ENCODE data around the gene CHD2. TPM values are rescaled to one million over a fixed set of nuclear protein-coding genes. Genes with fewer than 3 reads are reported as not detected.
A peak's percentile ranks its signal among the peaks of the same experiment; 100 is the strongest.

The CHD2 gene
- total RNA-seq, 1 experiment from 2014 or later = 101 TPM

GRCh38 chr15:93046721-93047120, 146.6 kb downstream of the CHD2 start:
- no peak for TF ChIP-seq E2F4 (CRISPR knock-in tag; IDR thresholded peaks at IDR 0.05; ENCODE audit: borderline replicate concordance, low read depth)
- TF ChIP-seq, protein P1, sequence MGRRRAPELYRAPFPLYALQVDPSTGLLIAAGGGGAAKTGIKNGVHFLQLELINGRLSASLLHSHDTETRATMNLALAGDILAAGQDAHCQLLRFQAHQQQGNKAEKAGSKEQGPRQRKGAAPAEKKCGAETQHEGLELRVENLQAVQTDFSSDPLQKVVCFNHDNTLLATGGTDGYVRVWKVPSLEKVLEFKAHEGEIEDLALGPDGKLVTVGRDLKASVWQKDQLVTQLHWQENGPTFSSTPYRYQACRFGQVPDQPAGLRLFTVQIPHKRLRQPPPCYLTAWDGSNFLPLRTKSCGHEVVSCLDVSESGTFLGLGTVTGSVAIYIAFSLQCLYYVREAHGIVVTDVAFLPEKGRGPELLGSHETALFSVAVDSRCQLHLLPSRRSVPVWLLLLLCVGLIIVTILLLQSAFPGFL (CRISPR knock-in tag; IDR thresholded peaks at IDR 0.05; ENCODE audit: borderline replicate concordance) = no peak
- TF ChIP-seq SMAD4 (CRISPR knock-in tag; IDR thresholded peaks at IDR 0.05) = no peak
- no peak for TF ChIP-seq STAT6 (CRISPR knock-in tag; conservative IDR thresholded peaks at IDR 0.05; ENCODE audit: low read depth)
- peaks cover 3% of the 10 kb centered on the region; the same call in 1 of the 2 replicates for H3K4me1 Mint-ChIP-seq
- ATAC-seq = no peak
- H3K4me3 Mint-ChIP-seq = no peak overlapping the region
- no peak for DNase-seq (ENCODE audit: low spot score)
- ChIA-PET POLR2A (no interaction called here), CTCF (interaction anchor here (1.3 kb wide), 1 partner anchor 11 kb away, joined by 7 read pairs; no protein-coding TSS in a partner anchor)
- H3K9me3 Mint-ChIP-seq = peaks cover 10% of the 10 kb centered on the region
- peaks cover 60% of the 10 kb centered on the region for H3K36me3 Mint-ChIP-seq
- no peak overlapping the region for H3K27ac Mint-ChIP-seq
- no peaks in the 10 kb centered on the region for H3K27me3 Mint-ChIP-seq (ENCODE audit: low read depth)

DNA sequence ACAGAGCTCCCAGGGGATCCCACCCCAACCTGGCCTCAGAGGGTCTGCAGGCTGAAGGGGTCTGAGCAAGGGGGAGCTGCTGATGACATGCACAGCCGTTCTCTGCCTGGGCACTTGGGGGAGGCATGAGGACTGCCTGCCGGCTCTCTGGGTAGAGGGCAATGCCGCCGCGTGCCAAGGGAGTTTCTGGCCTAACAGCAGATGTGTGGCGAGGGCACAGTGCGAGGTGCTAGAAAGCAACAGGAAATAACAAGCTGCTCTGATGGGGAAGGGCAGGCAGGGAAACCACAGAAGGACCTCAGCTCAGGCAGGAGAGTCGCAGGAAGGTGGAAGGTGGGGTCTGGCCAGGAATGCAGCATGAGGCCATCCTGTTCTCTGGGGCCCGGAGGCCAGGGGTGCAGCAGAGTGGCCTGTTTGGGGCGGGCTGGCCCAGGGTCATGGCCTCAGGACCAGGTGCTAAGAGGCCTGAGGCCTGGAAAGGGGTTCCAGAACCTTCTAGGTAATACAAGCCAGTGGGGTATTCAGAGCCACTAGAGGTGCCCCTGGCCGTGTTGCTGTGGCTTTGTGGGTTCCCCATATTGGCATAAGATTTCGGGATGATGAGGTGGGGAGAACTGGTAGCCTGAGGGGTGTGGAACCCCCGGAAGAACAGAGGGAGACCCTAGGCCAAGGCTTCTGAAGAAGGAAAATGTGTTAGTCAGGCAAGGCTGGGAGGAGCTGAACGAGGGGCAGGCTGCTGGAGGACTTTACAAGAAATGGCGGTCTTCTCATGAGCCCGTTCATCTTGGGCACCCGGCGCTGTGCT, 147.7 kb downstream of the CHD2 start:
- ChIA-PET CTCF (interaction anchor here (1.1 to 1.3 kb wide), 2 partner anchors 10 to 12 kb away, joined by 3 to 7 read pairs; no protein-coding TSS in a partner anchor), POLR2A (no interaction called here)
- DNase-seq (ENCODE audit: low spot score) = no peak
- Mint-ChIP-seq H3K36me3 (peaks cover 68% of the 10 kb centered on the region), H3K9me3 (peaks cover 10% of the 10 kb centered on the region), H3K27me3 (ENCODE audit: low read depth) (no peaks in the 10 kb centered on the region), H3K4me1 (peaks cover 3% of the 10 kb centered on the region; the same call in 1 of the 2 replicates), H3K27ac (0 out of 2 replicates have a peak overlapping the region, but pooled peaks have one; percentile 63), H3K4me3 (no peak overlapping the region)
- no peak for ATAC-seq
- TF ChIP-seq IRF1 (CRISPR knock-in tag; IDR thresholded peaks at IDR 0.05) (no peak), NFATC4 (CRISPR knock-in tag; IDR thresholded peaks at IDR 0.05) (no peak), E2F4 (CRISPR knock-in tag; IDR thresholded peaks at IDR 0.05; ENCODE audit: borderline replicate concordance, low read depth) (no peak), OVOL2 (CRISPR knock-in tag; IDR thresholded peaks at IDR 0.05; ENCODE audit: borderline replicate concordance) (no peak), SOX15 (CRISPR knock-in tag; IDR thresholded peaks at IDR 0.05) (no peak)

DNA sequence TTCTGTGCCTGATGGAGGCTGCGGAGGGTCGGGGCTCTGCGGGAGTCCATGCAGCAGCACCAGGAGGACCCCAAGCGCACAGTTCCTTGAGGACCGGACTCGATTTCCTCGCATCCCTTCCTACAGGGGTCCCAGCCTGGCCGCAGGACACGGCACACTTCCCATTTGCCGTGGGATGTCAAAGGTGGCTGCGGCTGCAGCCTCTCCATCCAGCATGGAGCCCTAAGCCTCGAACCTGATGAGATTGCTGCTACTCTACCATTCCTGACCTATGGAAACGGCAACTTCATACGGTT, 148.2 kb downstream of the CHD2 start:
- Mint-ChIP-seq H3K27me3 (ENCODE audit: low read depth) (no peaks in the 10 kb centered on the region), H3K9me3 (peaks cover 10% of the 10 kb centered on the region), H3K36me3 (peaks cover 67% of the 10 kb centered on the region), H3K27ac (no peak overlapping the region), H3K4me3 (no peak overlapping the region), H3K4me1 (no peaks in the 10 kb centered on the region)
- DNase-seq (ENCODE audit: low spot score) (no peak), ATAC-seq (no peak)
- ChIA-PET CTCF (no interaction called here), POLR2A (no interaction called here)
- TF ChIP-seq ZNF671 (CRISPR knock-in tag; IDR thresholded peaks at IDR 0.05) = no peak
- TF ChIP-seq CTCF (IDR thresholded peaks at IDR 0.05) = no peak
- TF ChIP-seq, protein P2, sequence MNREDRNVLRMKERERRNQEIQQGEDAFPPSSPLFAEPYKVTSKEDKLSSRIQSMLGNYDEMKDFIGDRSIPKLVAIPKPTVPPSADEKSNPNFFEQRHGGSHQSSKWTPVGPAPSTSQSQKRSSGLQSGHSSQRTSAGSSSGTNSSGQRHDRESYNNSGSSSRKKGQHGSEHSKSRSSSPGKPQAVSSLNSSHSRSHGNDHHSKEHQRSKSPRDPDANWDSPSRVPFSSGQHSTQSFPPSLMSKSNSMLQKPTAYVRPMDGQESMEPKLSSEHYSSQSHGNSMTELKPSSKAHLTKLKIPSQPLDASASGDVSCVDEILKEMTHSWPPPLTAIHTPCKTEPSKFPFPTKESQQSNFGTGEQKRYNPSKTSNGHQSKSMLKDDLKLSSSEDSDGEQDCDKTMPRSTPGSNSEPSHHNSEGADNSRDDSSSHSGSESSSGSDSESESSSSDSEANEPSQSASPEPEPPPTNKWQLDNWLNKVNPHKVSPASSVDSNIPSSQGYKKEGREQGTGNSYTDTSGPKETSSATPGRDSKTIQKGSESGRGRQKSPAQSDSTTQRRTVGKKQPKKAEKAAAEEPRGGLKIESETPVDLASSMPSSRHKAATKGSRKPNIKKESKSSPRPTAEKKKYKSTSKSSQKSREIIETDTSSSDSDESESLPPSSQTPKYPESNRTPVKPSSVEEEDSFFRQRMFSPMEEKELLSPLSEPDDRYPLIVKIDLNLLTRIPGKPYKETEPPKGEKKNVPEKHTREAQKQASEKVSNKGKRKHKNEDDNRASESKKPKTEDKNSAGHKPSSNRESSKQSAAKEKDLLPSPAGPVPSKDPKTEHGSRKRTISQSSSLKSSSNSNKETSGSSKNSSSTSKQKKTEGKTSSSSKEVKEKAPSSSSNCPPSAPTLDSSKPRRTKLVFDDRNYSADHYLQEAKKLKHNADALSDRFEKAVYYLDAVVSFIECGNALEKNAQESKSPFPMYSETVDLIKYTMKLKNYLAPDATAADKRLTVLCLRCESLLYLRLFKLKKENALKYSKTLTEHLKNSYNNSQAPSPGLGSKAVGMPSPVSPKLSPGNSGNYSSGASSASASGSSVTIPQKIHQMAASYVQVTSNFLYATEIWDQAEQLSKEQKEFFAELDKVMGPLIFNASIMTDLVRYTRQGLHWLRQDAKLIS (CRISPR knock-in tag; IDR thresholded peaks at IDR 0.05; ENCODE audit: borderline replicate concordance) = no peak
- TF ChIP-seq ZNF138 (CRISPR knock-in tag; conservative IDR thresholded peaks at IDR 0.05) = no peak
- TF ChIP-seq MYBL2 (CRISPR knock-in tag; IDR thresholded peaks at IDR 0.05) = no peak
- TF ChIP-seq KAT7 (CRISPR knock-in tag; IDR thresholded peaks at IDR 0.05; ENCODE audit: borderline replicate concordance) = no peak
- TF ChIP-seq, protein P3, sequence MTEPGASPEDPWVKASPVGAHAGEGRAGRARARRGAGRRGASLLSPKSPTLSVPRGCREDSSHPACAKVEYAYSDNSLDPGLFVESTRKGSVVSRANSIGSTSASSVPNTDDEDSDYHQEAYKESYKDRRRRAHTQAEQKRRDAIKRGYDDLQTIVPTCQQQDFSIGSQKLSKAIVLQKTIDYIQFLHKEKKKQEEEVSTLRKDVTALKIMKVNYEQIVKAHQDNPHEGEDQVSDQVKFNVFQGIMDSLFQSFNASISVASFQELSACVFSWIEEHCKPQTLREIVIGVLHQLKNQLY (CRISPR knock-in tag; IDR thresholded peaks at IDR 0.05) = no peak
- TF ChIP-seq TCF7 (CRISPR knock-in tag; IDR thresholded peaks at IDR 0.05; ENCODE audit: low read depth) = no peak

Measured in WTC11 (cell line).